HG02885 (cell line): ENCODE results near the gene MYH11.
"Not testable (repeated sequence)": the region's sequence is repeated elsewhere in the genome, so short reads cannot be mapped to it uniquely, and the experiment has no call there.

ENCODE experiments used
- ATAC-seq: cut with Tn5 transposase; IDR thresholded peaks from one replicate; pipeline ENCODE4 v1.9.1; 2021; ENCODE audit warnings: mild to moderate bottlenecking; ENCODE audit not compliant: unreplicated experiment, poor library complexity

Gene MYH11

GRCh38 chr16:15694499-15694898 is 162.3 kb downstream of the MYH11 start:
- no peak for ATAC-seq

GRCh38 chr16:15692508-15692907 is 164.3 kb downstream of the MYH11 start:
- ATAC-seq, result not testable (repeated sequence)

- no peak for ATAC-seq
Measured at GRCh38 chr16:15691046-15691445, 165.8 kb downstream of the MYH11 start.

- no peak for ATAC-seq
Measured at GRCh38 chr16:15690296-15690695, 166.5 kb downstream of the MYH11 start.

- ATAC-seq, result no peak
Measured at GRCh38 chr16:15689290-15689689, 167.5 kb downstream of the MYH11 start.

GRCh38 chr16:15686287-15686686 is 170.5 kb downstream of the MYH11 start:
- no peak for ATAC-seq

GRCh38 chr16:15682105-15682570 is 174.7 kb downstream of the MYH11 start:
- ATAC-seq, result no peak

- no peak for ATAC-seq
Measured at GRCh38 chr16:15677447-15677846, 179.4 kb downstream of the MYH11 start.

- no peak for ATAC-seq
Measured at GRCh38 chr16:15676506-15676905, 180.3 kb downstream of the MYH11 start.

GRCh38 chr16:15674571-15674970 is 182.3 kb downstream of the MYH11 start:
- ATAC-seq, result no peak

- ATAC-seq, result no peak
Measured at GRCh38 chr16:15672514-15673167, 184.2 kb downstream of the MYH11 start.

- ATAC-seq, result not testable (repeated sequence)
Measured at GRCh38 chr16:15672127-15672513, 184.7 kb downstream of the MYH11 start.

- ATAC-seq, result no peak
Measured at GRCh38 chr16:15671530-15672117, 185.2 kb downstream of the MYH11 start.

- no peak for ATAC-seq
Measured at GRCh38 chr16:15667091-15667742, 189.6 kb downstream of the MYH11 start.

GRCh38 chr16:15665107-15665506 is 191.7 kb downstream of the MYH11 start:
- ATAC-seq, result no peak

- ATAC-seq, result no peak
Measured at GRCh38 chr16:15660203-15660601, 196.6 kb downstream of the MYH11 start.

- no peak for ATAC-seq
Measured at GRCh38 chr16:15658556-15658955, 198.3 kb downstream of the MYH11 start.

- ATAC-seq, result no peak
Measured at GRCh38 chr16:15658149-15658548, 198.7 kb downstream of the MYH11 start.

GRCh38 chr16:15655561-15655960 is 201.3 kb downstream of the MYH11 start:
- not testable (repeated sequence) for ATAC-seq

GRCh38 chr16:15654591-15654990 is 202.2 kb downstream of the MYH11 start:
- no peak for ATAC-seq

- no peak for ATAC-seq
Measured at GRCh38 chr16:15653227-15653626, 203.6 kb downstream of the MYH11 start.
